HUES6 (cell line): ENCODE results near the gene TXNDC15.
"Not testable (repeated sequence)": the region's sequence is repeated elsewhere in the genome, so short reads cannot be mapped to it uniquely, and the experiment has no call there.

Experiments
- H3K27ac ChIP-seq: 2 replicates; pipeline ENCODE4 v1.7.0; 2013; ENCODE audit warnings: low read depth, mild to moderate bottlenecking, low read length, inconsistent platforms
- H3K27me3 ChIP-seq: 2 replicates; pipeline ENCODE4 v1.6.1; 2013; ENCODE audit warnings: low read length; ENCODE audit not compliant: control insufficient read depth, insufficient read depth
- H3K36me3 ChIP-seq: 2 replicates; pipeline ENCODE4 v1.6.1; 2013; ENCODE audit warnings: low read length; ENCODE audit not compliant: control insufficient read depth, insufficient read depth
- H3K4me1 ChIP-seq: 2 replicates; pipeline ENCODE4 v1.6.1; 2013; ENCODE audit warnings: low read length; ENCODE audit not compliant: control insufficient read depth, insufficient read depth
- H3K4me3 ChIP-seq: 2 replicates; pipeline ENCODE4 v1.5.1; 2013; ENCODE audit warnings: low read depth, low read length
- H3K9ac ChIP-seq: one replicate; pipeline ENCODE4 v1.6.1; 2013; ENCODE audit warnings: mild to moderate bottlenecking, low read length
- H3K9me3 ChIP-seq: 2 replicates; pipeline ENCODE4 v1.6.1; 2013; ENCODE audit warnings: low read depth, low read length; ENCODE audit not compliant: control insufficient read depth, insufficient read depth

The TXNDC15 gene

DNA sequence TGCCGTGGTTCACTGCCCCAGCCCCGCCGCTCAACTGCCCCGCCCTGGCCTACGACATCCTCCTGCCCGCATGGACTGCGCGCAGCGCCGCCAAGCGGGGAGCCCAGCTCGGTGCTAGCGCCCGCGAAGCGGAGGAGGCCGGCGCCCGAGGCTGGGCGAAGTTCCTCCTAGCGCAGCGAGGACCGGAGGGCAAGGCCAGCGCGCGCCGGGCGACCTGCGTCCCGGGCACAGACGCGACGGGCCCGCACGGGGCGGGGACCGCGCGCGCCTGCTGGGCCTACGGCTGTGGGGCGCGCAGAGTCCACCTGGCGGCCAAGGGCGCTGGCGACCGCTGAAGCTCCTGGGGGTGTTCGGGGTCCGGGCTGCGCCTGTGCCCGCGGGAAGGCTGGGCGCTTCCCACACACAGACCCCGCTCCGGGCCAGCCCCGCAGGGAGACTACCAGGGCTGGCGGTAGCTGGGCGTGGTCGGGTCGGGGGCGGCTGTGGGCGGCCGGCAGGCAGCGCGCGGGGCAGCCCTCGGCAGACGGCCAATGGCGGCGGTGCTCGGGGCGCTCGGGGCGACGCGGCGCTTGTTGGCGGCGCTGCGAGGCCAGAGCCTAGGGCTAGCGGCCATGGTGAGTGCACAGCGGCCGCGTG is 30.6 kb downstream of the TXNDC15 start, which contains the start of gene PCBD2:
Gene PCBD2, plus strand, starts transcription at position 522 of the 636 bp plus-strand sequence. Its CDS starts 9 bp downstream, at position 531.
- Histone ChIP-seq H3K4me1 (peaks cover 4% of the 10 kb centered on the region; the same call in 1 of the 2 replicates), H3K9me3 (no peaks in the 10 kb centered on the region), H3K27me3 (no peaks in the 10 kb centered on the region), H3K9ac (peak within 1 kb of the TSS; percentile 93), H3K4me3 (peak within 1 kb of the TSS; percentile 95), H3K27ac (peak within 1 kb of the TSS; percentile 88), H3K36me3 (0 out of 2 replicates have a peak, but pooled peaks cover 3% of the 10 kb centered on the region)

DNA sequence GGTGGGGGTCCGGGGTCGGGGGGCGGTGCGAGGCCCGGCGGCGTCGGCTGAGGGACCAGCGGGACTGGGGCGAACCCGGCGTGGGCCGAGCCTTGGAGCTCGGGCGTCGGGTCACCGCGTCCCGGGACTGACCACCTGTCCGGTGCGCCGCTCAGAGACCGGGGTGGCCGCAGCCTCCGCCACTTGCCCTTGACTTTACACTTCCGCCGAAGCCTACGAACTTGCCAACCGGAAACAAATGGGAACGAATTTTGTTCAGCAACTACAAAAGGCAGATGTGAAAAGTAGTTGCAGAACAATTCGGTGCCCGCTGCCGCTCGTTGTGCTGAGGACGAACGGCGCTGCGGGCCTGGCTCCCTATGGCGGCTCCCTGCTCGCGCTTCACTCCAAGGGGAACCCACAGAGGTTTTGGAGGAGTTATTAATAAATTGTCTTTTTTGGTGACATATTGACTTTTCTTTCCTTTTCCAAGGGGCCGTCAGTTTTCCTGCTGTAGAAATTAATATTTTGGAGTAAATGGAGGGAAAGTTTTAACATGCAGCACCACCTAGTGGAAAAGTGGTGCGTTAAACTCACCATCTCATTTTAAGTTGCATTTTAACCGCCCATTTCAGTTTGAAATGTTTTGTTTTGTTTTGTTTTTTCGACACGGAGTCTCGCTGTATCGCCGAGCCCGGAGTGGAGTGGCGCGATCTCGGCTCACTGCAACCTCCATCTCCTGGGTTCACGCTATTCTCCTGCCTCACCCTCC is 31.2 kb downstream of the TXNDC15 start:
- peaks cover 4% of the 10 kb centered on the region; the same call in 1 of the 2 replicates for H3K4me1 ChIP-seq
- H3K36me3 ChIP-seq, result peaks cover 10% of the 10 kb centered on the region
- peak overlapping the region; percentile 88 for H3K27ac ChIP-seq
- no peaks in the 10 kb centered on the region for H3K9me3 ChIP-seq
- no peaks in the 10 kb centered on the region for H3K27me3 ChIP-seq
- peak overlapping the region; percentile 93 for H3K9ac ChIP-seq
- peak overlapping the region; percentile 95 for H3K4me3 ChIP-seq

DNA sequence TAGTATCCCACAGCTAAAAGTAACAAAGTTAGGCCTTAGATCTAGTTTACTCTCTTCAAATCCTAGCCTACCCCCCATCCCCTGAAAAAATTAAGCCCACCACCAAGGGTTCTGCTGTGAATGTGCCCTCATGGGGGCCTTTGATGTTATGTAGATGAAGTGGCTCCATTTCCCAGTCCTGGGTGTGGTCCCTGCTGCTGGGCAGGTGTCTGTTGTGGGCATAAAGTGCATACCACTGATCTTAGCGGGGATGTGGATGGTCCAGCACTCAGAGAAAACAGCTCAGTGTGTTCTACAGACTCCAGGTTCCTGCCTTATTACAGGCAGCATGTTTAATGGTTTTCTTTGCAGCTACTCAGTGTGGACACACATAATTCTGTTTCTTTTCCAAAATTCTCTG is 32.6 kb downstream of the TXNDC15 start:
- Histone ChIP-seq H3K9me3 (no peaks in the 10 kb centered on the region), H3K36me3 (peaks cover 24% of the 10 kb centered on the region), H3K27me3 (no peaks in the 10 kb centered on the region), H3K4me1 (peaks cover 4% of the 10 kb centered on the region; the same call in 1 of the 2 replicates), H3K9ac (no peak overlapping the region), H3K4me3 (no peak overlapping the region), H3K27ac (no peak overlapping the region)

DNA sequence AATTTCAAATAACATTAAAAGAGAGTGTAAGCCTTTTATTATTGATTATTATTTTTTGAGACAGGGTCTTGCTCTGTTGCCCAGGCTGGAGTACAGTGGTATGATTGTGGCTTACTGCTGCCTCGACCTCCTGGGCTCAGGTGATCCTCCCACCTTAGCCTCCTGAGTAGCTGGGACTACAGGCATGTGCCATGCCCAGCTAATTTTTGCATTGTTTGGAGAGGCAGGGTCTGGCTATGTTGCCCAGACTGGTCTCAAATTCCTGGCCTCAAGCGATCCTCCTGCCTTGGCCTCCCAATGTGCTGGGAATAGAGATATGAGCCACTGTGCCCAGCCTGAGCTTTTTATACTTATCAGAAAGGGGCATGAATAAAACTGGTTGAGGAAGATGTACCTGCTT is 36.6 kb downstream of the TXNDC15 start:
- H3K4me3 ChIP-seq, H3K9ac ChIP-seq, H3K4me1 ChIP-seq, H3K27me3 ChIP-seq, H3K27ac ChIP-seq, H3K9me3 ChIP-seq: not testable (repeated sequence)
- peaks cover 45% of the 10 kb centered on the region for H3K36me3 ChIP-seq

DNA sequence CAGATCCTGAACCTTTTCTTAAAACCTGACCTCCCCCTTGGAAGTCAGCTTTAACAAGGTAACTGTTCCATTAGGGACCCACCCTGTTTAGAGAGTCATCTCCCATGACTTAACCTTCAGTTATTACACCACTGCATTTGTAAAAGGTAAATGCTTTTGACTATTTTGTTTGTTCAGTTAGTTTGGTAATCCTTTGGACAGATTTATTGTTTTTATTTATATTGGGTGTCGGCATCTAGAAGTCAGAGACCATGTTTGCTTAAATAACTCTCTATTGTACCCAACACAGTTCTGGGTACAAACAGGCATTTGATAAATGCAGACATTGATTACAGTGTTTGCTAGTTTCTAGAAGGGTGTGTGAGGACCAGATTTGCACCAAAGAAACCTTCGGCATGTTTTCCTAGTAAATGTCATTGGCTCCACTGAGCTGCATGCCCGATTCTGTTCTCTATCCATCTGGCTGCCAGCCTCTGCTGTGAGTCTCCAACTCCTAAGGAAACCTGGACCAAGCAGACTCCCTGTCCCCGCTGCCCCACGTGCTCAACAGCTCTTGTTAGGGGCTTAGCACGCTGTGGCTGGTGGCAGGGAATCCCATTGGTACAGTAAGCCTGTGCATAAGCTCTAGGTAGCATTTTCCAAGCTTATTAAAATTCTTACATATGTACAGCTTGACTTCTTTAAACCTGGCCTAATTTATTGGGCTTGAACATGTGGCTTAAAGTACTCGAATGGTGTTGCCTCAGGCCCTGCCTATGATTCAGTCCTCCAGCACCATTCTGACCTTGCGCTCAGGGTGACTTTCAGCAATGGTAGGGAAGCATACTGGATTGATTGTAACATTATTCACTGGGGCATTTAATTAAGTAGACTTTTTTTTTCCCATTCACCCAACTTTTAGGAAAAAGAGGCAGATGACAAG is 37.4 kb downstream of the TXNDC15 start:
- Histone ChIP-seq H3K27me3 (no peaks in the 10 kb centered on the region), H3K36me3 (peaks cover 43% of the 10 kb centered on the region), H3K9ac (no peak overlapping the region), H3K4me3 (no peak overlapping the region), H3K27ac (no peak overlapping the region), H3K9me3 (no peaks in the 10 kb centered on the region), H3K4me1 (peaks cover 1% of the 10 kb centered on the region; the same call in 1 of the 2 replicates)

DNA sequence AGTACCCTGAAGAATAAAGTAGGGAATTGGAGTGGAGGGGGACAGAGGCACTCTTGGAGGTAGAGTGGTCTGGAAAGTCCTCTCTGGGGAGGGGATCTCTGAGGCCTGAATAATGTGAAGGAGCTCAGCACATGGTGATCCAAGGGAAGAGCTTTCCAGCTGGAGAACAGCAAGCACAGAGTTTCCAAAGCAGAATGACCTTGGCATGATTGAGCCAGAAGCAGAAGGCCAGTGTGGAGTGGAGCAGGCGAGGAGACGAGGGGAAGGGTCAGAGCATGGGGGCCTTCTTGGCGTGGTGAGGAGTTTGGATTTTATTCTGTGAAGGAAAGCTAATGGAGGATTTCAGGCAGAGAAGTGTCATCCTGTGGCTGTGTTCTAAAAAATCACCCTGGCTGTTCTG is 39.1 kb downstream of the TXNDC15 start:
- Histone ChIP-seq H3K9ac (no peak overlapping the region), H3K9me3 (no peaks in the 10 kb centered on the region), H3K27me3 (no peaks in the 10 kb centered on the region), H3K36me3 (peaks cover 44% of the 10 kb centered on the region), H3K4me1 (no peaks in the 10 kb centered on the region), H3K27ac (no peak overlapping the region), H3K4me3 (no peak overlapping the region)

DNA sequence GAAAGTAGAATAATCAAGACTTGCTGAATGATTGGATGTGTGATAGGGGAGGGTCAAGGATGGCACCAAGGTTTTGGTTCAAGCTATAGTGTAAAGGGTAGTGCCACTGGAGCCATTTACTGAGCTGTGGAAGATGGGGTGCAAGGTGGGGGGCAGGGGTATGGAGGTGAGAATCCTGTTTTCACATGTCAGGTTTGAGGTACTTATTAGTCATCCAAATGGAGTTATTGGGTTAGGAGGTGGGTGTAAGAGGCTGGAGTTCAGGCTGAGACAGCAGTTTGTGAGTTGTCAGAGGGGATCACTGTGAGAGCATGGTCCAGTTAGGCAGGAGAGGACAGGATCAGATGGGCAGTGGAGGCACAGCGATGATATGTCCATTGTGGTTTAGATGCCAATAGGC is 39.6 kb downstream of the TXNDC15 start:
- H3K4me1 ChIP-seq, result no peaks in the 10 kb centered on the region
- H3K27me3 ChIP-seq, result no peaks in the 10 kb centered on the region
- no peak overlapping the region for H3K27ac ChIP-seq
- H3K4me3 ChIP-seq, result no peak overlapping the region
- no peaks in the 10 kb centered on the region for H3K9me3 ChIP-seq
- H3K9ac ChIP-seq, result no peak overlapping the region
- peaks cover 44% of the 10 kb centered on the region for H3K36me3 ChIP-seq

DNA sequence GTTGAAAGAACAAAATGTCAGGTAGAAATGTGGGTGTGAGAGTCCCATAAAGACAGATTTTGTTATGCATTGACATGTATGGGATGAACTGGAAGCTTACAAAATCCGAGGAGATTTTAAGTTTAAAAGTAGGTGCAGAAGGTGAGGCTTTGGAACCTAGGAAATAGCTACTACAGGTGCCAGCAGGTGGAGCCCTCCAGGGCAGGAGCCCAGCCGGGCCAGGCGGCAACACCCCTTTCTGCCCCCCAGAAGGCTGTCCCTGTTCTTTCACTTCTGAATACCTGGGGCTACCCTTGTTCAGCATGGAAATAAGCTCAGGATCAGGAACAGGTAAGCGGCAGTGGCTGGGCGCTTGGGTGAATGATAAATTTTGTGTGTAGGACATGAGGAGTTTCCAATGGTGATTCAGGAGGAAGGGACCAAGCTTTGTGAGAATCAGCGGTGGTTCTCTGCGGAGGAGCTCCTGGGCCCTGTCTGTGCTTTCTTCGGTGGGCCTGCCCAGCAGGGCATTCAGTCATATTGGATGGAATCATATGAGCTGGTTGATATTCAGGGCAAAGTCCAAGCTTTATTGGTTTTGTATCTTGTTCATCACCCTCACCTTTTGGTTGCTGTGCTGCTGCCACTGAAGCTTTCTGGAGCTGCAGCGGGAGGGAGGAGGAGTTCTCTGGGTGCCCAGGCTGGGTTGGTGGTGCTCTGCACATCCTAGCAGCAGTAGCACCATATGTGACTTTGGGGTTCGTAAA is 43.1 kb downstream of the TXNDC15 start:
- Histone ChIP-seq H3K9ac (no peak overlapping the region), H3K36me3 (peaks cover 35% of the 10 kb centered on the region), H3K9me3 (no peaks in the 10 kb centered on the region), H3K27ac (no peak overlapping the region), H3K4me3 (no peak overlapping the region), H3K4me1 (no peaks in the 10 kb centered on the region), H3K27me3 (no peaks in the 10 kb centered on the region)

DNA sequence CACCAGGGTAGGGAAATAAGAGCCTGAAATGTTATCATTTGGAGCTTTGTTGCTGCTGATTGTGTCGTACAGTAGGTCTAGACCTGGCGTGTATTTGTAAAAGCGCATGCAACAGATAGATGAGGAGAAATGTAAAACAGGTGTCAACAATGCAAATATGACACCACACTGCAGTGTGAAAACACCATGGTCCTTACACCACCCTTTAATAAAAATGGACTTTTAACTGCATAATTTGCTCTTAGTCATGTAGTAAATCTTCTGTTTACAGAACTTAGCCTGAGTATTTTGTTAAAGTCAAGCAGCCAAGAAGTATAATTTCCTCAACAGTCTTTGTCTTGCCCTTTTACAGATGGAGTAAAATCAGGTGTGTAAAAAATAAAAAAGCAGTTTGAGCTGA is 44.7 kb downstream of the TXNDC15 start:
- Histone ChIP-seq H3K36me3 (peaks cover 23% of the 10 kb centered on the region), H3K27me3 (no peaks in the 10 kb centered on the region), H3K4me3 (no peak overlapping the region), H3K9me3 (no peaks in the 10 kb centered on the region), H3K4me1 (no peaks in the 10 kb centered on the region), H3K9ac (no peak overlapping the region), H3K27ac (no peak overlapping the region)

DNA sequence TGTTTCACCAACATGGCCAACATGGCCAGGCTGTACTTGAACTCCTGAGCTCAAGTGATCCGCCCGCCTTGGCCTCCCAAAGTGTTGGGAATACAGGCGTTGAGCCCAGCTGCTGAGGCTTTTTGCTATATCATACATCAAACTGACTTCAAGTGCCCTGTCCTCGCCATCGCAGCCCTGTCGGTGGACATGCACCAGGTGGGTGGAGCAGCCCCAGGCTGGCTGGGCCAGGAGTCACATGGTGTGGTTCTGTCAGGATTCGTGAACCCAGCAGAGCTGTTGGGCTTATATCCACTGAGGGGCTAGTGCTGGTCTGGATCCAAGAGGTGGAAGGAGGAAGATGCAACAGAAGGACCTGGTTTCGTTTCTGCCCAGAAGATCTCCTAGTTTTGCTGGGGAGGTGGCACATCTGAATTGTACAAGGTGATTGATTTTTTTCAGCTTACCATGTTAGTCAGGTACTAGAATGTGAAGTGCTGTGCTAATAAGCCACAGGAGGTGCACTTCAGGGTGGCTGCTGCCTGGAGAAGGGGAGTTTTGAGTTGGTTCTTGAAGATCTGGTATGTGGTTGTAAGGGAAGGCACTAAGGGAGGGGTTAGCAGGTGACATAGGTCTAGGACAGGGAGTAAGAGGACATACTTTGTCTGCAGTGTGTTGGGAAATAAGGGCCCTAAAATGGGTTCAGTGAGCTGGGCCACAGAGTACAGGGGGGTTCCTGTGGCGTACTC is 46.8 kb downstream of the TXNDC15 start:
- Histone ChIP-seq H3K9me3 (no peaks in the 10 kb centered on the region), H3K9ac (no peak overlapping the region), H3K27ac (no peak overlapping the region), H3K36me3 (peaks cover 21% of the 10 kb centered on the region), H3K27me3 (no peaks in the 10 kb centered on the region), H3K4me3 (no peak overlapping the region), H3K4me1 (no peaks in the 10 kb centered on the region)
